A549 (cell line): ENCODE results near the gene TNS3. TPM values are rescaled to one million over a fixed set of nuclear protein-coding genes. Genes with fewer than 3 reads are reported as not detected.

Experiments
- ATAC-seq, 2 experiments: fragments of 200-7000 bp in 1 of 2; fragments of >200 bp in 1 of 2; cut with Nextera tagmentation in 1 of 2; cut with Tn5 transposase in 1 of 2; 3 replicates each; pipeline versions ENCODE4 v1.8.0 to v1.9.1; 2018 to 2020; ENCODE audit warnings: mild to moderate bottlenecking in 1 of 2, moderate library complexity in 1 of 2
- CTCF ChIA-PET: fragments of 300-600 bp; sonication (Branson Sonifier 250); formaldehyde crosslinking; extraction: SDS; loops from one replicate; lab custom pipeline; 2021; ENCODE audit warnings: antibody characterized with exemption, inconsistent platforms; lab: Yijun Ruan, JAX
- POLR2A ChIA-PET: fragments of 350-600 bp; formaldehyde crosslinking; extraction: SDS; loops from one replicate; lab custom pipeline; 2021; ENCODE audit warnings: antibody characterized with exemption, inconsistent platforms; lab: Yijun Ruan, JAX
- DNase-seq, 2 experiments: peaks; one replicate each; pipeline versions ENCODE4 v3.0.0 to v3.0.0-alpha.2; 2011 to 2016; ENCODE audit warnings: low read depth in 1 of 2, low spot score in 1 of 2
- FAIRE-seq: peaks from 2 replicates; lab custom pipeline; 2011; peaks lifted over from hg19 to GRCh38; lab: Jason Lieb, UNC
- H3K27ac ChIP-seq, 2 experiments: fragments of >200 bp; sonication (Bioruptor Twin); formaldehyde crosslinking; 3 replicates each; pipeline ENCODE4 v1.5.1; 2016 to 2017
- H3K4me1 ChIP-seq: fragments of >200 bp; sonication (Bioruptor Twin); formaldehyde crosslinking; 3 replicates; pipeline ENCODE4 v1.6.1; 2016
- H3K4me2 ChIP-seq: fragments of >200 bp; sonication (Bioruptor Twin); formaldehyde crosslinking; 3 replicates; pipeline ENCODE4 v1.6.1; 2016
- H3K4me3 ChIP-seq: fragments of >200 bp; sonication (Bioruptor Twin); formaldehyde crosslinking; 3 replicates; pipeline ENCODE4 v1.5.1; 2016
- H3K9me3 ChIP-seq: fragments of >200 bp; sonication (Bioruptor Twin); formaldehyde crosslinking; 3 replicates; pipeline ENCODE4 v1.6.1; 2016
- BHLHE40 ChIP-seq: IDR thresholded peaks from 2 replicates; pipeline ENCODE4 v1.6.1; 2012; ENCODE audit warnings: low read depth, low read length, inconsistent platforms
- CHD2 ChIP-seq: fragments of 150-350 bp; IDR thresholded peaks from 2 replicates; pipeline ENCODE4 v1.6.1; 2014; ENCODE audit warnings: low read length; ENCODE audit not compliant: partially characterized antibody
- EHF ChIP-seq: fragments of 250-450 bp; sonication (Bioruptor Pico); IDR thresholded peaks from 2 replicates; pipeline ENCODE4 v1.5.0; 2020; ENCODE audit warnings: mild to moderate bottlenecking
- FOSL2 ChIP-seq, 2 experiments: fragments of 450-650 bp in 1 of 2; fragments of >200 bp in 1 of 2; sonication (Bioruptor Twin) in 1 of 2; formaldehyde crosslinking; IDR thresholded peaks; 2 replicates each; pipeline versions ENCODE4 v1.5.0 to v1.6.1; 2016 to 2020; ENCODE audit warnings: mild to moderate bottlenecking in 1 of 2, moderate library complexity in 1 of 2
- GATA3 ChIP-seq: IDR thresholded peaks from 2 replicates; pipeline ENCODE4 v1.6.1; 2012; ENCODE audit warnings: borderline replicate concordance
- HDAC2 ChIP-seq: fragments of 200-600 bp; sonication (generic); IDR thresholded peaks from 2 replicates; pipeline ENCODE4 v1.6.1; 2016
- HEYL ChIP-seq: fragments of 250-450 bp; sonication (Bioruptor Pico); IDR thresholded peaks from 2 replicates; pipeline ENCODE4 v1.8.0; 2021; ENCODE audit warnings: mild to moderate bottlenecking, moderate library complexity
- HOXB13 ChIP-seq: fragments of 250-450 bp; sonication (Bioruptor Pico); IDR thresholded peaks from 2 replicates; pipeline ENCODE4 v1.5.0; 2020; ENCODE audit warnings: low read depth, mild to moderate bottlenecking, moderate library complexity
- HOXB5 ChIP-seq: fragments of 250-450 bp; sonication (Bioruptor Pico); IDR thresholded peaks from 2 replicates; pipeline ENCODE4 v1.5.0; 2020; ENCODE audit warnings: mild to moderate bottlenecking, moderate library complexity
- KDM1A ChIP-seq: fragments of 200-600 bp; sonication (generic); IDR thresholded peaks from 2 replicates; pipeline ENCODE4 v1.6.1; 2016; ENCODE audit warnings: low read depth, mild to moderate bottlenecking
- KDM5A ChIP-seq: fragments of 200-600 bp; sonication (generic); IDR thresholded peaks from 2 replicates; pipeline ENCODE4 v1.6.1; 2016; ENCODE audit warnings: antibody characterized with exemption, mild to moderate bottlenecking
- MAFK ChIP-seq: fragments of 450-650 bp; IDR thresholded peaks from 2 replicates; pipeline ENCODE4 v1.6.1; 2014; ENCODE audit not compliant: partially characterized antibody
- MYC ChIP-seq: IDR thresholded peaks from 2 replicates; pipeline ENCODE4 v1.6.1; 2012; ENCODE audit warnings: mild to moderate bottlenecking, inconsistent platforms, low read length, improper control_type of control experiment, borderline replicate concordance
- POLR2A ChIP-seq: IDR thresholded peaks from 2 replicates; pipeline ENCODE4 v1.6.1; 2012; ENCODE audit warnings: mild to moderate bottlenecking, low read length
- POLR2AphosphoS2 ChIP-seq: conservative IDR thresholded peaks from 2 replicates; pipeline ENCODE4 v1.6.1; 2012; ENCODE audit warnings: low read length, improper control_type of control experiment, inconsistent platforms
- RFX5 ChIP-seq: fragments of 450-650 bp; IDR thresholded peaks from 2 replicates; pipeline ENCODE4 v1.7.1; 2014; ENCODE audit warnings: antibody characterized with exemption, mild to moderate bottlenecking, moderate library complexity
- TP53 ChIP-seq: fragments of 250-450 bp; sonication (Bioruptor Pico); IDR thresholded peaks from 2 replicates; pipeline ENCODE4 v1.5.0; 2021; ENCODE audit warnings: mild to moderate bottlenecking, moderate library complexity
- ZC3H11A ChIP-seq: fragments of 450-650 bp; IDR thresholded peaks from 2 replicates; pipeline ENCODE4 v1.6.1; 2014; ENCODE audit warnings: antibody characterized with exemption, mild to moderate bottlenecking
- ZFP36 ChIP-seq: fragments of 450-650 bp; IDR thresholded peaks from 2 replicates; pipeline ENCODE4 v1.6.1; 2014; ENCODE audit warnings: borderline replicate concordance; ENCODE audit not compliant: partially characterized antibody
- ZSCAN20 ChIP-seq: fragments of 250-450 bp; sonication (Bioruptor Pico); IDR thresholded peaks from 2 replicates; pipeline ENCODE4 v1.8.0; 2022; ENCODE audit warnings: mild to moderate bottlenecking, moderate library complexity
- WGBS: methylation state at CpG from one replicate; pipeline ENCODE4 v1.1.6; 2017; ENCODE audit errors: missing lambda C conversion rate; 5-methylcytosine and 5-hydroxymethylcytosine counted together
- polyA plus RNA-seq, 4 experiments: library from polyadenylated mRNA; depleted of rRNA in 3 of 4; stranded (reverse); fragments of >200 nt; fragmentation: RNase III in 1 of 4; extraction: RNeasy Plus Mini Kit Qiagen cat#74134 plus additional on column Dnase treatment in 1 of 4; gene quantifications; 2 replicates in 3 of 4; 3 replicates in 1 of 4; pipeline ENCODE4 v1.2.3, GENCODE V29; 2011 to 2017
- TF ChIP-seq, protein P1 (sequence below): fragments of 450-650 bp; IDR thresholded peaks from 2 replicates; pipeline ENCODE4 v1.6.1; 2014; ENCODE audit warnings: antibody characterized with exemption
- TF ChIP-seq, protein P2 (sequence below): IDR thresholded peaks from 2 replicates; pipeline ENCODE4 v1.6.1; 2012
- TF ChIP-seq, protein P3 (sequence below): fragments of >200 bp; sonication (Bioruptor Twin); formaldehyde crosslinking; IDR thresholded peaks from 3 replicates; pipeline ENCODE4 v1.6.1; 2016
- TF ChIP-seq, protein P4 (sequence below): fragments of >200 bp; sonication (Bioruptor Twin); formaldehyde crosslinking; IDR thresholded peaks from 3 replicates; pipeline ENCODE4 v1.5.1; 2016

TNS3 gene
- polyA plus RNA-seq, 2 of the 4 experiments (the other 2 are of a cell fraction), result 107 to 134 TPM

DNA sequence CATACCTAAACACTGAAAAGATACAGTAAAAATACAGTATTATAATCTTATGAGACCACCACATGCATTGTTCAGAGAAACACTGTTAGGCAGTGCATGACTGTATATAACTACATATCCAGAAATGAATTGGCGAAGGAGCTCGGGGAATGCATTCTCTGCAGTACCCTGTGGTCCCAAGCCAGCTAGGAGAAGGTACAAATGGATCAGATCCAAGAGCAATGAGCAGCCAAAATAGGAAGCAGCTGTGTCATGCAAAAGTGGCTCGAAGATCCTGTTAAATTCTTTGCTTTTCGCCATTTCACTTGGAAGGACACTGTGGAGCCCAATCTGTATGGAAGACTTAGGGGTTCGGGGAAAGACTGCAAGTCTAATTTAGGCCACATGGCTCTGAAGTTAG, 334.8 kb downstream of the TNS3 start:
- Histone ChIP-seq H3K27ac (no peak overlapping the region), H3K9me3 (peaks cover 3% of the 10 kb centered on the region; the same call in 1 of the 3 replicates), H3K4me2 (no peak overlapping the region), H3K4me3 (no peak overlapping the region), H3K4me1 (no peaks in the 10 kb centered on the region)
- ATAC-seq (no peak; a peak in 1 of 6 replicates), FAIRE-seq (no peak), DNase-seq (no peak)
- WGBS, result 68% methylated on average over 5 of the region's 5 CpGs
- POLR2A ChIA-PET, result no interaction called here
- CTCF ChIA-PET, result no interaction called here
- TF ChIP-seq POLR2AphosphoS2 (no peak), BHLHE40 (no peak), EHF (CRISPR knock-in tag) (no peak), GATA3 (no peak), ZSCAN20 (no peak)
- TF ChIP-seq, protein P1, sequence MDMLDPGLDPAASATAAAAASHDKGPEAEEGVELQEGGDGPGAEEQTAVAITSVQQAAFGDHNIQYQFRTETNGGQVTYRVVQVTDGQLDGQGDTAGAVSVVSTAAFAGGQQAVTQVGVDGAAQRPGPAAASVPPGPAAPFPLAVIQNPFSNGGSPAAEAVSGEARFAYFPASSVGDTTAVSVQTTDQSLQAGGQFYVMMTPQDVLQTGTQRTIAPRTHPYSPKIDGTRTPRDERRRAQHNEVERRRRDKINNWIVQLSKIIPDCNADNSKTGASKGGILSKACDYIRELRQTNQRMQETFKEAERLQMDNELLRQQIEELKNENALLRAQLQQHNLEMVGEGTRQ, result no peak
- TF ChIP-seq, protein P2, sequence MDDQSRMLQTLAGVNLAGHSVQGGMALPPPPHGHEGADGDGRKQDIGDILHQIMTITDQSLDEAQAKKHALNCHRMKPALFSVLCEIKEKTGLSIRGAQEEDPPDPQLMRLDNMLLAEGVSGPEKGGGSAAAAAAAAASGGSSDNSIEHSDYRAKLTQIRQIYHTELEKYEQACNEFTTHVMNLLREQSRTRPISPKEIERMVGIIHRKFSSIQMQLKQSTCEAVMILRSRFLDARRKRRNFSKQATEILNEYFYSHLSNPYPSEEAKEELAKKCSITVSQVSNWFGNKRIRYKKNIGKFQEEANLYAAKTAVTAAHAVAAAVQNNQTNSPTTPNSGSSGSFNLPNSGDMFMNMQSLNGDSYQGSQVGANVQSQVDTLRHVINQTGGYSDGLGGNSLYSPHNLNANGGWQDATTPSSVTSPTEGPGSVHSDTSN, result no peak

- Histone ChIP-seq H3K4me1 (no peaks in the 10 kb centered on the region), H3K9me3 (no peaks in the 10 kb centered on the region), H3K4me3 (no peak overlapping the region), H3K4me2 (no peak overlapping the region), H3K27ac (no peak overlapping the region)
- ChIA-PET CTCF (interaction anchor here (5.4 to 9.0 kb wide), 2 partner anchors 10 to 21 kb away, joined by 19 to 56 read pairs; no protein-coding TSS in a partner anchor), POLR2A (no interaction called here)
- ATAC-seq, result no peak
- no peak for TF ChIP-seq ZFP36
- no peak for DNase-seq
- FAIRE-seq, result no peak
These were observed 337.2 kb downstream of the TNS3 start for GRCh38 chr7:47244692-47245091.

- Histone ChIP-seq H3K9me3 (no peaks in the 10 kb centered on the region), H3K4me1 (no peaks in the 10 kb centered on the region), H3K4me3 (no peak overlapping the region), H3K27ac (no peak overlapping the region), H3K4me2 (no peak overlapping the region)
- ATAC-seq, result no peak
- CTCF ChIA-PET, result interaction anchor here (2.6 to 9.0 kb wide), 3 partner anchors 10 to 24 kb away, joined by 7 to 56 read pairs (median 19); no protein-coding TSS in a partner anchor
- 82% methylated on average over 10 of the region's 10 CpGs for WGBS
- DNase-seq, result no peak
- FAIRE-seq, result no peak
- TF ChIP-seq HOXB5 (CRISPR knock-in tag) (no peak), ZC3H11A (no peak), ZSCAN20 (no peak), MYC (no peak), RFX5 (no peak), HOXB13 (CRISPR knock-in tag) (no peak), KDM1A (no peak), MAFK (no peak), BHLHE40 (no peak), TP53 (CRISPR knock-in tag) (no peak), POLR2A (no peak), EHF (CRISPR knock-in tag) (no peak), CHD2 (no peak), FOSL2 (IDR thresholded peaks at IDR 0.05) (no peak), FOSL2 (CRISPR knock-in tag; IDR thresholded peaks at IDR 0.05) (no peak), HEYL (no peak), KDM5A (no peak), HDAC2 (no peak)
- TF ChIP-seq, protein P1, result no peak
- TF ChIP-seq, protein P3, sequence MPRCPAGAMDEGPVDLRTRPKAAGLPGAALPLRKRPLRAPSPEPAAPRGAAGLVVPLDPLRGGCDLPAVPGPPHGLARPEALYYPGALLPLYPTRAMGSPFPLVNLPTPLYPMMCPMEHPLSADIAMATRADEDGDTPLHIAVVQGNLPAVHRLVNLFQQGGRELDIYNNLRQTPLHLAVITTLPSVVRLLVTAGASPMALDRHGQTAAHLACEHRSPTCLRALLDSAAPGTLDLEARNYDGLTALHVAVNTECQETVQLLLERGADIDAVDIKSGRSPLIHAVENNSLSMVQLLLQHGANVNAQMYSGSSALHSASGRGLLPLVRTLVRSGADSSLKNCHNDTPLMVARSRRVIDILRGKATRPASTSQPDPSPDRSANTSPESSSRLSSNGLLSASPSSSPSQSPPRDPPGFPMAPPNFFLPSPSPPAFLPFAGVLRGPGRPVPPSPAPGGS, result no peak
- TF ChIP-seq, protein P4, sequence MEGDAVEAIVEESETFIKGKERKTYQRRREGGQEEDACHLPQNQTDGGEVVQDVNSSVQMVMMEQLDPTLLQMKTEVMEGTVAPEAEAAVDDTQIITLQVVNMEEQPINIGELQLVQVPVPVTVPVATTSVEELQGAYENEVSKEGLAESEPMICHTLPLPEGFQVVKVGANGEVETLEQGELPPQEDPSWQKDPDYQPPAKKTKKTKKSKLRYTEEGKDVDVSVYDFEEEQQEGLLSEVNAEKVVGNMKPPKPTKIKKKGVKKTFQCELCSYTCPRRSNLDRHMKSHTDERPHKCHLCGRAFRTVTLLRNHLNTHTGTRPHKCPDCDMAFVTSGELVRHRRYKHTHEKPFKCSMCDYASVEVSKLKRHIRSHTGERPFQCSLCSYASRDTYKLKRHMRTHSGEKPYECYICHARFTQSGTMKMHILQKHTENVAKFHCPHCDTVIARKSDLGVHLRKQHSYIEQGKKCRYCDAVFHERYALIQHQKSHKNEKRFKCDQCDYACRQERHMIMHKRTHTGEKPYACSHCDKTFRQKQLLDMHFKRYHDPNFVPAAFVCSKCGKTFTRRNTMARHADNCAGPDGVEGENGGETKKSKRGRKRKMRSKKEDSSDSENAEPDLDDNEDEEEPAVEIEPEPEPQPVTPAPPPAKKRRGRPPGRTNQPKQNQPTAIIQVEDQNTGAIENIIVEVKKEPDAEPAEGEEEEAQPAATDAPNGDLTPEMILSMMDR, result no peak
- POLR2A ChIA-PET, result no interaction called here
These were observed 340.5 kb downstream of the TNS3 start for GRCh38 chr7:47241112-47242065.
